SK-N-SH treated with all-trans-retinoic acid at 6 μM for 48 hours (cell line): Measurements from ENCODE around the gene TGFBR2.

Experiments used
- ATAC-seq: fragments of 200-7000 bp; cut with Tn5 transposase; 3 replicates; pipeline ENCODE4 v1.9.1; 2020; ENCODE audit warnings: mild to moderate bottlenecking, moderate library complexity
- ARNTL ChIP-seq: fragments of 450-650 bp; formaldehyde crosslinking; IDR thresholded peaks from 2 replicates; pipeline ENCODE4 v1.5.0; 2020; ENCODE audit warnings: low read depth, mild to moderate bottlenecking, moderate library complexity, borderline replicate concordance
- BACH2 ChIP-seq: fragments of 250-450 bp; sonication (Bioruptor Pico); IDR thresholded peaks from 2 replicates; pipeline ENCODE4 v1.9.0; 2021; ENCODE audit warnings: mild to moderate bottlenecking, borderline replicate concordance
- CREB5 ChIP-seq: fragments of 250-450 bp; sonication (Bioruptor Pico); IDR thresholded peaks from 2 replicates; pipeline ENCODE4 v1.5.1; 2020; ENCODE audit warnings: low read depth, mild to moderate bottlenecking, moderate library complexity
- CSRNP3 ChIP-seq: fragments of 250-450 bp; sonication (Bioruptor Pico); IDR thresholded peaks from 2 replicates; pipeline ENCODE4 v1.5.1; 2021; ENCODE audit warnings: mild to moderate bottlenecking, moderate library complexity
- ESRRG ChIP-seq: fragments of 250-450 bp; sonication (Bioruptor Pico); IDR thresholded peaks from 2 replicates; pipeline ENCODE4 v1.6.1; 2021; ENCODE audit warnings: mild to moderate bottlenecking
- ISL1 ChIP-seq: fragments of 250-450 bp; sonication (Bioruptor Pico); IDR thresholded peaks from 2 replicates; pipeline ENCODE4 v2.1.2; 2022; ENCODE audit warnings: mild to moderate bottlenecking, moderate library complexity
- OSR1 ChIP-seq: fragments of 250-450 bp; sonication (Bioruptor Pico); IDR thresholded peaks from 2 replicates; pipeline ENCODE4 v1.8.0; 2022; ENCODE audit warnings: moderate library complexity, mild to moderate bottlenecking, inconsistent platforms
- POU6F1 ChIP-seq: fragments of 250-450 bp; sonication (Bioruptor Pico); IDR thresholded peaks from 2 replicates; pipeline ENCODE4 v1.8.0; 2021; ENCODE audit warnings: low read depth, mild to moderate bottlenecking, moderate library complexity, borderline replicate concordance
- PPARA ChIP-seq: fragments of 250-450 bp; sonication (Bioruptor Pico); IDR thresholded peaks from 2 replicates; pipeline ENCODE4 v1.5.0; 2020; ENCODE audit warnings: mild to moderate bottlenecking, borderline replicate concordance
- SNAI2 ChIP-seq: fragments of 250-450 bp; sonication (Bioruptor Pico); IDR thresholded peaks from 2 replicates; pipeline ENCODE4 v1.5.0; 2020; ENCODE audit warnings: mild to moderate bottlenecking, moderate library complexity
- TCF4 ChIP-seq: fragments of 250-450 bp; sonication (Bioruptor Pico); IDR thresholded peaks from 2 replicates; pipeline ENCODE4 v1.8.0; 2021; ENCODE audit warnings: mild to moderate bottlenecking, moderate library complexity, borderline replicate concordance
- TOX ChIP-seq: fragments of 250-450 bp; sonication (Bioruptor Pico); IDR thresholded peaks from 2 replicates; pipeline ENCODE4 v1.8.0; 2021; ENCODE audit warnings: mild to moderate bottlenecking, moderate library complexity, borderline replicate concordance
- ZC3H10 ChIP-seq: fragments of 250-450 bp; sonication (Bioruptor Pico); IDR thresholded peaks from 2 replicates; pipeline ENCODE4 v1.5.1; 2021; ENCODE audit warnings: mild to moderate bottlenecking, moderate library complexity
- ZFP3 ChIP-seq: fragments of 250-450 bp; sonication (Bioruptor Pico); IDR thresholded peaks from 2 replicates; pipeline ENCODE4 v1.5.0; 2020; ENCODE audit warnings: mild to moderate bottlenecking, moderate library complexity
- ZFP30 ChIP-seq: fragments of 450-650 bp; formaldehyde crosslinking; IDR thresholded peaks from 2 replicates; pipeline ENCODE4 v1.5.0; 2022; ENCODE audit warnings: mild to moderate bottlenecking, moderate library complexity
- ZNF565 ChIP-seq: fragments of 450-650 bp; formaldehyde crosslinking; conservative IDR thresholded peaks from 2 replicates; pipeline ENCODE4 v1.5.0; 2020; ENCODE audit warnings: low read depth, mild to moderate bottlenecking, moderate library complexity
- ZNF70 ChIP-seq: fragments of 450-650 bp; formaldehyde crosslinking; IDR thresholded peaks from 2 replicates; pipeline ENCODE4 v1.5.0; 2020; ENCODE audit warnings: mild to moderate bottlenecking, moderate library complexity
- ZNF8 ChIP-seq: fragments of 450-650 bp; formaldehyde crosslinking; IDR thresholded peaks from 2 replicates; pipeline ENCODE4 v1.5.0; 2020; ENCODE audit warnings: mild to moderate bottlenecking, moderate library complexity
- TF ChIP-seq, protein P1 (sequence below): fragments of 250-450 bp; sonication (Bioruptor Pico); IDR thresholded peaks from 2 replicates; pipeline ENCODE4 v1.8.0; 2020; ENCODE audit warnings: mild to moderate bottlenecking, moderate library complexity, borderline replicate concordance

TGFBR2 gene

GRCh38 chr3:30649572-30650318 lies 43.3 kb downstream of the TGFBR2 start:
- no peak for TF ChIP-seq ESRRG (CRISPR knock-in tag)
- TF ChIP-seq CSRNP3 (CRISPR knock-in tag) = no peak
- TF ChIP-seq BACH2 (CRISPR knock-in tag) = no peak
- no peak for TF ChIP-seq OSR1 (CRISPR knock-in tag)
- TF ChIP-seq SNAI2 (CRISPR knock-in tag) = no peak
- TF ChIP-seq ZNF565 (CRISPR knock-in tag) = no peak
- no peak for TF ChIP-seq CREB5 (CRISPR knock-in tag)
- no peak for TF ChIP-seq TCF4 (CRISPR knock-in tag)
- no peak for TF ChIP-seq ARNTL (CRISPR knock-in tag)
- TF ChIP-seq ZC3H10 (CRISPR knock-in tag) = no peak
- TF ChIP-seq ISL1 (CRISPR knock-in tag) = no peak
- TF ChIP-seq ZNF70 (CRISPR knock-in tag) = no peak
- no peak for TF ChIP-seq TOX (CRISPR knock-in tag)
- TF ChIP-seq, protein P1, sequence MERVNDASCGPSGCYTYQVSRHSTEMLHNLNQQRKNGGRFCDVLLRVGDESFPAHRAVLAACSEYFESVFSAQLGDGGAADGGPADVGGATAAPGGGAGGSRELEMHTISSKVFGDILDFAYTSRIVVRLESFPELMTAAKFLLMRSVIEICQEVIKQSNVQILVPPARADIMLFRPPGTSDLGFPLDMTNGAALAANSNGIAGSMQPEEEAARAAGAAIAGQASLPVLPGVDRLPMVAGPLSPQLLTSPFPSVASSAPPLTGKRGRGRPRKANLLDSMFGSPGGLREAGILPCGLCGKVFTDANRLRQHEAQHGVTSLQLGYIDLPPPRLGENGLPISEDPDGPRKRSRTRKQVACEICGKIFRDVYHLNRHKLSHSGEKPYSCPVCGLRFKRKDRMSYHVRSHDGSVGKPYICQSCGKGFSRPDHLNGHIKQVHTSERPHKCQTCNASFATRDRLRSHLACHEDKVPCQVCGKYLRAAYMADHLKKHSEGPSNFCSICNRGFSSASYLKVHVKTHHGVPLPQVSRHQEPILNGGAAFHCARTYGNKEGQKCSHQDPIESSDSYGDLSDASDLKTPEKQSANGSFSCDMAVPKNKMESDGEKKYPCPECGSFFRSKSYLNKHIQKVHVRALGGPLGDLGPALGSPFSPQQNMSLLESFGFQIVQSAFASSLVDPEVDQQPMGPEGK (CRISPR knock-in tag) = no peak
- no peak for TF ChIP-seq ZFP3 (CRISPR knock-in tag)
- no peak for TF ChIP-seq PPARA (CRISPR knock-in tag)
- no peak for ATAC-seq

DNA sequence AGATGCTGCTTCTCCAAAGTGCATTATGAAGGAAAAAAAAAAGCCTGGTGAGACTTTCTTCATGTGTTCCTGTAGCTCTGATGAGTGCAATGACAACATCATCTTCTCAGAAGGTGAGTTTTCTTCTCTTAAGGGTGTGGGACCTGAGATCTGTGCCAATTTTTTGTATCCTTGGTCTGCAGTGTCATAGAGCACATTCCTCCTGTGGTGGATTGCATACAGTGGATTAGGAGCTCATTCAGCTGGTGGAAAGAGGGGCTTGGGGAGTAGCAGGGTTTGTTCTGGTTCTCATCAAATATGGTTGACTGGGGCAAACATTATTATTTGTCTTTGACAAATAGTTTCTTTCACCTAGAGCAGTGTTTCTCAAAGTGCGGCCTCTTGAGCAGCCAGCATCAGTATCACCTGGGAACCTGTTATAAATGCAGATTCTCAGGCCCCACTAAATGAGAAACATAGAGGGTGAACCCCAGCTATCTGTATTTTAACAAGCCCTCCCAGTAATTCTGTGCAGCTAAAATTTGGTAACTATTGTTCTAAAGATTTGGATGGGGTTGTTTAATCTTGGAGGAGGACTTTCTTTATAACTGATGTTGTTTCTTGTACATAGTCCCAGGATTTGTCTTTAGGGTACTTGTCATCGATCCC lies 44.1 kb downstream of the TGFBR2 start:
- TF ChIP-seq ESRRG (CRISPR knock-in tag) (no peak), ARNTL (CRISPR knock-in tag) (no peak), ZC3H10 (CRISPR knock-in tag) (no peak), ZNF8 (CRISPR knock-in tag) (no peak), SNAI2 (CRISPR knock-in tag) (no peak)
- no peak for ATAC-seq

DNA sequence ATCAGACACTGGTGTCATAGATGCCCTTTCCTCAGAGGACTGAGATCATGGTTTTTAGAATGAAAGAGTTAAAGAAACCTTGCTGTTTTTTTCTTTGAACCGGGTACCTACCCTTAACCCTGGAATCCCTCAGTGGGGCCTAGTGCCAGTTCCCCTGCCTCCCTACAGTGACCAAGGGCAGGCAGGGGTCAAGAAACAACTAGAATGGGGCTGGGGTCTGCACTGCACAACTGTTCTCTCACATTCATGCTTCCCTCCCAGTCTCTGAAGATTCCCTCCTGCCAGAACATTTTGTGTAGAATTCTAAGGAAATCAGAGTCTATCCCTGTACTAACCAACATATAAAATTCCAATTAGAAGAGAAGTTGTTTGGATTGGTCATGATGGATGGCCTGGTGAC lies 47.9 kb downstream of the TGFBR2 start:
- TF ChIP-seq, protein P1 (CRISPR knock-in tag) = no peak
- TF ChIP-seq TOX (CRISPR knock-in tag) (no peak), CREB5 (CRISPR knock-in tag) (no peak), POU6F1 (CRISPR knock-in tag) (no peak), ESRRG (CRISPR knock-in tag) (no peak), ARNTL (CRISPR knock-in tag) (no peak), TCF4 (CRISPR knock-in tag) (no peak), ZFP30 (no peak), BACH2 (CRISPR knock-in tag) (no peak)
- TF ChIP-seq, all 23 proteins: peak for 0
- no peak for ATAC-seq
